ENCODE measurements around the gene KCNIP1.

The KCNIP1 gene

DNA sequence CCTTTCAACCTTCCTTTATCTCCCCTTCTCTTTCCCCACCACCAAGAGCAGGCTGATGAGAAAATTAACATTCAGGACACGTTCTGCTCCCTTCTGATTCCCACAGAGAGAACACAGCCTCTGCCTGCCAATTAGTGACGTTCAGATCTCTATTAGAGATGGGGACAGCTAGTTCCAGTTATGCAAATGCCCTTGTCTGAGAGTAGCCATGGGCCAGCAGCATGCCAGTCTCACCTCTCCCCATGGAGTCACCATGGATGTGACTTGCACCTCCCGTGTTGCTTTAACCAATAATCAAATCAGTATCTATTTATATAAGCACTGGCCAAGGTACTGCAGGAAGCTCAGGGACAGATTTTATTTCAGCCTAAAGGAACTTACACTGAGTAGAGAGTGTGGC is 61.3 kb downstream of the KCNIP1 start:
- no peak for DNase-seq (ENCODE audit: low read depth)

DNA sequence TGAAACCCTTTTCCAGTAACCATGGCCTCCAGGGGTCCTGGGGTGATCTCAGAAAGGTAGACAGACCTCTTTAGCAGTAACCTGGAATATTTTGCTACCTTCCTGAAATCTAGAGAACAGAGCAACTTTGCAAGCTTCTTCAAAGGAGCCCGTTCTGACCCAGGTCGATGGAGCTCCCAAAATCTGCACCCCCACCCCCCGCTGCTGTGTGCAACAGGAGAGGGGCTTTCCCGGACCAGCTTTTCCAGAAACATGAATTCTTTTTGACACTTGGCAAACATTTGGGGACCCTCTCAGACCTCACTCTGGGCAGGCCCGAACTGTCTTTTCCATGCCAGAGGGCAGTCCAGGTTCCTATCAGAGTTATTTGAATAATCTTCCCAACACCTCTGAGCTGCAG is 65.3 kb downstream of the KCNIP1 start:
- no peak for DNase-seq (ENCODE audit: low read depth)

- DNase-seq (ENCODE audit: low read depth) = no peak
Measured at GRCh38 chr5:170570476-170570875, 66.7 kb downstream of the KCNIP1 start.

DNA sequence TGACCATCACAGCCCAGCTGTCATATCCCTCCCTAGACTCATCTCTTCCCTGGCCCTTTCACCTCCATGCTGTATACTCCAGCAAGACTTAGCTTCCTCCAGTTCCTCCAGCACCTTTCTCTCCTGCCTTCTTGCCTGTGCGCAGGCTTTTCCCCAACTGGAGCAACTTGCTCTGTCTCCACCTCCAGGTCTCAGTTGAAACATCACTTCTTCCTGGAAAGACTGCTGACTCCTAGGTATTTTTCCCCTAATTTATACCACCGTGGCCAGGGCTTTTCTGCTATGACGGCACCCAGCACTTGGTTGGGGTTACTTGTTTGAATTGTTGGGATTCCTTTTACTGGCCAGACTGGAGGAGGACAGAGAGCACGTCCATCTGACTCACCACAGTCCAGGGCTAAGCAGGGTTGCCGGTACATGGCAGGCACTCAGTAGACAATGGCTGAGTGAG is 67.5 kb downstream of the KCNIP1 start:
- DNase-seq (ENCODE audit: low read depth) = no peak

DNA sequence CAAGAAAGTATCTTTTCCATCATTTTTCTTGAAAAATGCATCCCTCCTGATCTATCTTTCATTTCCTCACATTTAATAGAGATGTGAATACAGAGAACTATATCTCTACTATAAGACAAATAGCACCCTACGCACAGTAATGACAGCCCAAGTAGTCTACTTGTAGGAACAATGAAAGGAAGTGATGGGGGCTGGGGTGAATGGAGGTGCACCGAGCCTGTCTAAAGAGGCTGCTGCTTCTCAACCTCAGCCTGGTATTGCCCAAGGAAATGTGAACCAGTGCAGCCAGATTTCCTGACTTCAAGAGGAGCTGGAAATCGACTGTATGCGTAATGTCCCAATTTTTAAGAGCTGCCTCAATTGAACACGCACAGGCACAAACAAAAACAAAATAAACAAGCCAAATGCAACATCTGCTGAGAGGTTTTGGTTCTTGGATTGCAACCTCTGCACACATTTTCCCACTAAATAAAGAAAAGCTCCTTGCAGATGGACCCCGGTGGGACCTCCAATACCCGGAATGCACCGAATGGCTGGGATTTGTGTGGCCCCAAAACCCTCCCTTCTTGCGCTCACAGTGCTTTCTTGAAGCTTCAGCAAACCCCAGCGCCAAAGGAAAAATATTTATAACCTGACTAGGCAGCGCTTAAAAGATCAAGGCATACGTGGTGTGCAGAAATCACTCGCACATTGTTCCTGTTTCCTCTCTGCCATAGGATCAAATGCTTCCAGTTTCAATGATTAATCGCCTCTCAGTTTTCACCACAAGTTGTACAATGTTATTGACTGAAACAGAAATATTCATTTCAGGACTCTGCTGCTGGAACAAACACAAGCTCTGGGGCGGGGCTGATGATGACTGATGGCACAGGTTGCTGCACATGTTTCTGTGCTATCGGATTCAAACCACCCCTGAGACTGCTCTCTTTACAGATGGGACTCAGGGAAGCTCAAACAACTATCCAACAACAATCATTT is 68.3 kb downstream of the KCNIP1 start:
- peak; percentile 4 for DNase-seq (ENCODE audit: low read depth)

DNA sequence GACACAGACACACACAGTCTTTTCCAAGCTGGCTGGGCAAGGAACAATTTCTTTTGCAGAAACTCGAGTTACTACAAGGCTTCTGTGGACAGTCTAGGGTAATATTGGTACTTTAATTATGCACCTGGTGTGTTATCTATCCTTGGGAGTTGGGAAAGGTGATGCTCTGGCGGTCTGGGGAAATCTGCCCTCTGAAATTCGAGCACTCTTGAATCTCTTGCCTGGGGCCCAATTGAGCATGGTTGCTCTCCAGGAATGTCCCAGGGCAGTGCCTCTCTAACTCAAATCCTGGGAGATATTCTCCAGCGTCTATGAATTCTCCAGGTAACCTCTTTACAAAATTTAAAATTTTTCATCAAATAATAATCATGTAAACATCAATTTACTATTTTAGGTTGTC is 69.3 kb downstream of the KCNIP1 start:
- no peak for DNase-seq (ENCODE audit: low read depth)

DNA sequence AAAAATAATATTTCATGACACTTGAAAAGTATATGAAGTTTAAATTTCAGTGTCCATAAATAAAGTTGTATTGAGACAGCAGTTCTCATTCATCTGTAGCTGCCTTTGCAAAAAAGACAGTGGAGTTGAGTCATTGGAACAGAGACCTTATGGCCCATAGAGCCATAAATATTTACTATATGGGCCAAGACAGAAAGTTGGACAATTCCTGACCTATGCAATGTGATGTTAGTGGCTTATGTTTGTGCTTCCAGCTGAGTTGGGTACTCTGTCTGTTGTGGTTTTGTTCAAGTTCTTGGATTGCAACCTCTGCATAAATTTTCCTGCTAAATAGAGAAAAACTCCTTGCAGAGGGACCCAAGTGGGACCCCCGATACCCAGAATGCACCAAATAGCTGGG is 69.8 kb downstream of the KCNIP1 start:
- no peak for DNase-seq (ENCODE audit: low read depth)

- DNase-seq (ENCODE audit: low read depth) = no peak
Measured at GRCh38 chr5:170576602-170577535, 73.0 kb downstream of the KCNIP1 start.

DNA sequence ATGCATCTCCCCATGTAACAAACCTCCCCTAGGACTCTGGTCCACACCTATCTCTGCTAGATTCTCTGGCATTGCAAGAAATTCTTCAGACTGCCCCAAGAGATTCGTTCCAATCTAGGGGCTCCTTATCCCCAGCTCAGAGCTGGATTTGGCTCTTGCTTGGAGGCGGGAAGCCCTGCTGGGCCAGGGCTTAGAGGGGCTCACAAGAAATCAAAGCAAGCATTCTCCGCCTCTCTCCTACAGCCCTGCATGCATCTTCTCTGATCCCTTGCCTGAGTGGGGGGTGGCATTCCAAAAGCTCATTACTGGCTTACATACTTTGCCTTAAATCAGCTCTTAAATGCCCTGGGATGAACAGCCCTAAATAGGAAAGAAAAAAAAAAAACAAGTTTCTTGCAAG is 75.8 kb downstream of the KCNIP1 start:
- no peak for DNase-seq (ENCODE audit: low read depth)

GRCh38 chr5:170581211-170581610 is 77.4 kb downstream of the KCNIP1 start:
- DNase-seq (ENCODE audit: low read depth) = no peak

DNA sequence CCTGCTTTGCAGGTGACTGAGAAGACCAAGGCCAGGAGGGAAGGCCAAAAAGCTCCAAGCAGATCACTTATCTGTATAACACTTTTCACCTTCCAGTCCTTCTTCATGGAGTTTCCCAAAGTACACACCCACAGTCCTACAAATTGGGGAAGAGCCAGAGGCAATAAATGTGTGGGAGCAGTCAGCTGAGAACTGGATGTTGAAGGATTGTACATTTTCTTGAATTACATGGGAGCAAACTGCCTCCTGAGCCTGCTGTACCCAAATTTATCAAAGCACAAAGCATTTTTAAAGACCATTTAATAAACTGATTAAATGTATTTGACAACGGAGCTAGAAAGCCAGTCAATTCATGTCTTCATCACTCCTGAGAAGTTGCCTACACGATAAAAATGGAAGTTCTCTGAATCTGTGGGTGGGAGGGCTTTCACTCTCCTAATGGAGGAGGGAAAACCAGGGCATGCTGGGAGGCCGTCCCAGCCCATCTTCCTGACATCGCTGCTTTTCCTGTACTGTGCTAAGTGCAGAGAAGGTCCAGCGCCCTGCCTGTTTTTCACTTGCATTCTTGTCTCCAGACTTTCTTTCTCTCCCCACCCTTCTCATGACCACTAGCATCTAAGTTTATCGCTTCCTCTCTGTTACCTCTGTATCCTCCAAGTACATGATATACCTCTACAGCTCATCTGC is 79.0 kb downstream of the KCNIP1 start:
- no peak for DNase-seq (ENCODE audit: low read depth)

GRCh38 chr5:170584003-170584402 is 80.2 kb downstream of the KCNIP1 start:
- DNase-seq (ENCODE audit: low read depth) = no peak

GRCh38 chr5:170584450-170585058 is 80.7 kb downstream of the KCNIP1 start:
- DNase-seq (ENCODE audit: low read depth) = no peak

GRCh38 chr5:170585273-170585948 is 81.6 kb downstream of the KCNIP1 start:
- DNase-seq (ENCODE audit: low read depth) = no peak

GRCh38 chr5:170587808-170588207 is 84.0 kb downstream of the KCNIP1 start:
- no peak for DNase-seq (ENCODE audit: low read depth)

DNA sequence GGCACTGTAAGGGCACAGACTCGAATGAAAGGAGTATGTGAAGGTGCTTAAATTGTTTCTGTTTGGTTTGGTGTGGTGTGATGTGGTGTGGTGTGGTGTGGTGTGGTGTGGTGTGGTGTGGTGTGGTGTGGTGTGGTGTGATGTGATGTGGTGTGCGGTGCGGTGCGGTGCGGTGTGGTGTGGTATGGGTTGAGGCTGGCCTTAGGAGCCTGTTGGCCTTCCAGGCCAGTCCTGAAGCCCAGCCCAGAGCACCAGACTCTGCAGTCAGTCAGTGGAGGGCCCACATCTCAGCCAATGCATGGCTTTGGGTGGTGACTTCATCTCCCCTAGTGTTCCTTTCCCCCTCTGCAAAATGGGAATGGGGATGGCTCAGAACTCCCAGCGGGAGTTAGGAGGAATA is 85.8 kb downstream of the KCNIP1 start:
- DNase-seq (ENCODE audit: low read depth) = no peak

DNA sequence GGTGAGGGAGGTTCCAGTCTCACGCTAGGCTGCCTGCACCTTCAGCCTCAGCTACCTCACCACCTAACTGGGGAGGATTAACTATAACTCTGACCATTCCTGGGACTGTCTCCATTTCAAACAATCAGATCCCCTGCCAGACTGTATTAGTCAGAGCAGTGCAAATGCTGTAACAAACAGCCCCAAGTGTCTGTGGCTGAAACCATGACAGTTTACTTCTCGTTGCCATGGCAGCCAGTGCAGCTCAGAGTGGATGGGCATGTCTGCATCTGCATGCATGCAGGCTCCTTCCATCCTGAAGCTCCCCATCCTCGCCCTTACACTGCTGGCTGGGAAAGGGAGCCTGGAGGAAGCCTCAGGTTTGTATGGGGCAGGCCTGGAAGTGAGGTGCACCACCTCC is 86.7 kb downstream of the KCNIP1 start:
- DNase-seq (ENCODE audit: low read depth) = no peak

- DNase-seq (ENCODE audit: low read depth) = no peak
Measured at GRCh38 chr5:170591054-170591453, 87.2 kb downstream of the KCNIP1 start.

GRCh38 chr5:170596482-170597044 is 92.7 kb downstream of the KCNIP1 start:
- DNase-seq (ENCODE audit: low read depth) = no peak

DNA sequence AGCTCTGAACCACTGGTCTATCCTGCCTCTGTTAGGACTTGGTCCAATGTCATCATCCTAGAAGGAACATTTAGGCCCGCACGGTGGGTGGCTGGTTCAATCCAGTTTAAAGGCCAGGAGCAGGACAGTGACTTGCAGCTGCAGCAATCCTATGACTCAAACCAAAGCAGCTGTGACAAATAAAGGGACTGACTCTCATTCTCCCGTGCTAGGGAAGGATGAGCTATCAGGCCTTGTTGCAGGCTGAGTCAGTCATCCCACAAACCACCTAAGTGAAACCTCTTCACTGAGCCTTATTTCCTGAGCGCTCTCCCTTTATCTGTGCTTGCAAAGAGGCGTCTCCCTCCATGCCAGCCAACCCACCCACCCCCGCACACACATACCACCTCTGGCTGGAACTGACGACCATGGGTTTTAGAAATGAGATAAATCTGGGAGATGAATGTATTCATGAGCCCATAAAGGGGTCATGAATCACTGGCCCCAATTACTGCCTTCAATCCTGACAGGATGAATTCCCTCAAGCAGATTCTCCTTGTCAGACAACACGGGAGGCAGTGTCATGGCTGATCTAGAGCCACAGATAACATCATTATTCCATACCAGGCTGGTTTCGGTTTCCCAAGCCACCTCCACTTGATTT is 93.4 kb downstream of the KCNIP1 start:
- DNase-seq (ENCODE audit: low read depth) = no peak

Measured in activated T-helper 9 cell treated with anti-CD3 and anti-CD28 coated beads, Interleukin-2, amount 50 U/mL, for 16 hours (primary cell).